Activated naive CD4-positive, alpha-beta T cell treated with anti-CD3 and anti-CD28 coated beads for 36 hours (primary cell): ENCODE results near the gene TCP11. TPM values are rescaled to one million over a fixed set of nuclear protein-coding genes. Genes with fewer than 3 reads are reported as not detected.
"Not testable (repeated sequence)": the region's sequence is repeated elsewhere in the genome, so short reads cannot be mapped to it uniquely, and the experiment has no call there.

Experiments
- CTCF ChIA-PET: fragments of 350-600 bp; sonication (Branson Sonifier 250); formaldehyde crosslinking; loops from one replicate; lab custom pipeline; 2021; ENCODE audit warnings: antibody characterized with exemption; lab: Charles Lee
- DNase-seq: peaks from one replicate; pipeline ENCODE4 v3.0.0-alpha.2; 2020
- H3K27ac Mint-ChIP-seq: one replicate; pipeline ENCODE4 v1.8.0; 2021; ENCODE audit warnings: mild to moderate bottlenecking, mixed read lengths
- H3K27me3 Mint-ChIP-seq: one replicate; pipeline ENCODE4 v1.8.0; 2021; ENCODE audit warnings: low read depth, mixed read lengths
- H3K36me3 Mint-ChIP-seq: one replicate; pipeline ENCODE4 v1.8.0; 2021; ENCODE audit warnings: low read depth, mixed read lengths
- H3K4me1 Mint-ChIP-seq: one replicate; pipeline ENCODE4 v1.8.0; 2021; ENCODE audit warnings: low read depth, mixed read lengths
- H3K4me3 Mint-ChIP-seq: one replicate; pipeline ENCODE4 v1.8.0; 2021; ENCODE audit warnings: mild to moderate bottlenecking, moderate library complexity, mixed read lengths
- H3K9me3 Mint-ChIP-seq: one replicate; pipeline ENCODE4 v1.8.0; 2021; ENCODE audit warnings: mixed read lengths
- intact Hi-C: fragments of 100-400 bp; cut with micrococcal nuclease; formaldehyde crosslinking; loops from one replicate; pipeline ENCODE4 v1.15.1; 2023
- total RNA-seq, 2 experiments: library from RNA; stranded (reverse); gene quantifications; one replicate each; pipeline ENCODE4 v1.2.3, GENCODE V29; 2021

Gene TCP11
- total RNA-seq, 2 experiments from 2014 or later: not detected

GRCh38 chr6:35106061-35106460 is 35.1 kb downstream of the TCP11 start:
- DNase-seq, H3K27me3 Mint-ChIP-seq, intact Hi-C loops, H3K9me3 Mint-ChIP-seq, H3K27ac Mint-ChIP-seq, H3K36me3 Mint-ChIP-seq, H3K4me3 Mint-ChIP-seq, H3K4me1 Mint-ChIP-seq: not testable (repeated sequence)
- CTCF ChIA-PET: interaction anchor here (0.9 kb wide), 1 partner anchor 100 kb away, joined by 4 read pairs; no protein-coding TSS in a partner anchor

DNA sequence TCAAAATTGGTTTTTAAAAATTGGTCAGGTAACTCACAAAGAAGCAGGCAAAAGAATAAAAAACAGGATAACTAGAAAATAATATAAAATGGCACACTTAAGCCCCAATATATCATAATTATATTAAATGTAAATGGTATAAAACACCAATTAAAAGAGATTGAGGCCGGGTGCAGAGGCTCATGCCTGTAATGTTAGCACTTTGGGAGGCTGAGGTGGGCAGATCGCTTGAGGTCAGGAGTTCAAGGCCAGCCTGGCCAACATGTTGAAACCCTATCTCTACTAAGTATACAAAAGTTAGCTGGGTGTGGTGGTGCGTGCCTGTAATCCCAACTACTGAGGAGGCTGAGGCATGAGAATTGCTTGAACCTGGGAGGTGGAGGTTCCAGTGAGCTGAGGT is 36.1 kb downstream of the TCP11 start:
- H3K9me3 Mint-ChIP-seq: peaks cover 1% of the 10 kb centered on the region
- no peak overlapping the region for H3K27ac Mint-ChIP-seq
- H3K27me3 Mint-ChIP-seq: peaks cover 5% of the 10 kb centered on the region
- H3K4me1 Mint-ChIP-seq: no peaks in the 10 kb centered on the region
- no peak for DNase-seq
- H3K4me3 Mint-ChIP-seq: no peak overlapping the region
- CTCF ChIA-PET: no interaction called here
- peaks cover 3% of the 10 kb centered on the region for H3K36me3 Mint-ChIP-seq
- intact Hi-C loops: no loop called here

DNA sequence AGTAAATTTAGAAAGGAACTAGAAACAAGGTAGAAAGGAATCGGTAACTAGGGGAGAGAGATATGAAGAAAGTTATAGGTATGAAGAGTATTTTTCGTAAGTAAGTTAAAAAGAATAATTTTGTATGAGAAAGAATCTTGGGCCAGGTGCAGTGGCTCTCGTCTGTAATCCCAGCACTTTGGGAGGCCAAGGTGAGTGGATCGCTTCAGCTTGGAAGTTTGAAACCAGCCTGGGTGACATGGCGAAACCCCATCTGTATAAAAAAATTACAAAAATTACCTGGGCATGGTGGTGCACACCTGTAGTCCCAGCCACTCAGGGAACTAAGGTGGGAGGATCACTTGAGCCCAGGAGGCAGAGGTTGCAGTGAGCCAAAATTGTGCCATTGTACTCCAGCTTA is 42.0 kb downstream of the TCP11 start:
- H3K9me3 Mint-ChIP-seq: no peaks in the 10 kb centered on the region
- intact Hi-C loops: no loop called here
- CTCF ChIA-PET: interaction anchor here (0.9 kb wide), 1 partner anchor 41 kb away, joined by 5 read pairs; no protein-coding TSS in a partner anchor
- no peak for DNase-seq
- no peaks in the 10 kb centered on the region for H3K27me3 Mint-ChIP-seq
- H3K4me3 Mint-ChIP-seq: no peak overlapping the region
- H3K36me3 Mint-ChIP-seq: peaks cover 3% of the 10 kb centered on the region
- H3K4me1 Mint-ChIP-seq: no peaks in the 10 kb centered on the region
- no peak overlapping the region for H3K27ac Mint-ChIP-seq

DNA sequence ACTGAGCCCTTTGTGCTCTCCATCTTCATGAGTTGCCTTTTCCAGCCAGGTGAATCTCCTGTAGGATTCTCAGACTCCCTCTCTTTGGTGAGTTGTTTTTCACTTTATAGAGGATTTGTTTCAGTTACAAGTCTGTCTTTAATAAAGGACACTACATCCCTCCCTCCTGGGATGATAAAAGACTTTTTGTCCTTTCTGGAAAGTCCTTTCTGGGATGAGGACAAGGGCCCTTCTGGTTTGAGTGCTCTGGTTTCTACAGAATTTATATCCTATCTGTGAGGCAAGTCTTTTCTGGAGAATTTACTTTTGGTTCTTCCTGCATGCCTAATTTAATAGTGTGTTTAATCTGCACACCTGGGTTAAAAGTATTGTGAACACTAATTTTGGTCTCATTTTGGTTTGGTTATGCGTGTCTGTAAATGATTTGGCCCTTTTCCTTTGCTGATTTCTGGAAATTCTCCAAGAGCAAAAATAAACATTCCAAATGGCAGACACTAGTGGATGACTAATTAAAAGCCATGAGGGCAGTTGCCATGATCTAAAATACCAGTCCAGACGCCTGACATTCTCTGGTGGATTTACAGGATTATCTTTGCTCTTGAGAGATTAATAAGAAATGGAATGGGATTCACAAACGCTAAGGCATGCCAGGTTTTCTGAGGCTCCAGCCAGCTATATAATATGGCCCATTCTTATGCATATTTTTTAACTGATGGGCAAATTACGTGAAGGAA is 44.8 kb downstream of the TCP11 start:
- no peaks in the 10 kb centered on the region for H3K4me1 Mint-ChIP-seq
- CTCF ChIA-PET: no interaction called here
- no peak overlapping the region for H3K4me3 Mint-ChIP-seq
- no peaks in the 10 kb centered on the region for H3K36me3 Mint-ChIP-seq
- intact Hi-C loops: no loop called here
- no peaks in the 10 kb centered on the region for H3K9me3 Mint-ChIP-seq
- no peaks in the 10 kb centered on the region for H3K27me3 Mint-ChIP-seq
- DNase-seq: no peak
- H3K27ac Mint-ChIP-seq: no peak overlapping the region

- CTCF ChIA-PET: no interaction called here
- H3K27me3 Mint-ChIP-seq: no peaks in the 10 kb centered on the region
- no peak for DNase-seq
- no peak overlapping the region for H3K4me3 Mint-ChIP-seq
- H3K9me3 Mint-ChIP-seq: no peaks in the 10 kb centered on the region
- no peaks in the 10 kb centered on the region for H3K36me3 Mint-ChIP-seq
- H3K27ac Mint-ChIP-seq: no peak overlapping the region
- no peaks in the 10 kb centered on the region for H3K4me1 Mint-ChIP-seq
- intact Hi-C loops: no loop called here
These were observed 47.0 kb downstream of the TCP11 start for GRCh38 chr6:35094183-35094582.

DNA sequence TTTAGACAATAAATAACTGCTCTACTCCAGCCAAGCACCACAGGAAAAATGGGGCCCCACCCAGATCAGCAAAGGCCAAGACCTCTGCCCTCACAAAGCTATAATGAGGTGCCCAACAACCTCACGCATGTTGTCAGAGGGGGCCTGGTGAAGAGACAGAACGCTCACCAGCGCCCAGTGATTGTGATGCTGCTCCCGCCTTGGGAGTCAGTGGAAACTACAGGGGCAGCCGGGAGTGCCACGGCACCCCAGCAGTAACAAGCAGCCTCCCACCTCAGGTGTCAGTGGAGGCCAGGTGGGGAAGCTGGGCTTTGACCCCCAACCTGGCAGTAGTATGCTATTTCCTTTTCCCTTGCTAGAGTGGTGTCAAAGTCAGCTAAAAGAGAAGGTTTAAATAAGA is 47.4 kb downstream of the TCP11 start:
- intact Hi-C loops: no loop called here
- Mint-ChIP-seq H3K4me1 (no peaks in the 10 kb centered on the region), H3K4me3 (no peak overlapping the region), H3K27me3 (no peaks in the 10 kb centered on the region), H3K9me3 (no peaks in the 10 kb centered on the region), H3K27ac (no peak overlapping the region), H3K36me3 (no peaks in the 10 kb centered on the region)
- CTCF ChIA-PET: interaction anchor here (1.7 kb wide), 1 partner anchor 46 kb away, joined by 5 read pairs; no protein-coding TSS in a partner anchor
- DNase-seq: no peak

DNA sequence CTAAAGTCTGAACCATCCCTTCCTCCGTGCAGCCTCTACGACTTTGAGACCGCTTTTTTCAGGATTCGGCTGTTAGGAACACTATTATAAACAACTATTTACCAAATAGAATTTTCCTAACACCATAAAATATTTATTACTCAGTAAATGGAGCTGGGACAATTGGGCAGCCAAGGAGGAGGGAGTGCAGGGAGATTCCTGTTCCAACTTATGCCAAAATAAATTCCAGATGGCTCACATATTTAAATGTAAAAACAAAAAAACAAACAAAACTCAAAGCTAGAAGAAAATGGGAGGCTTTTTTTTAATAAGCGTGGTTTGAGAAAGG is 48.1 kb downstream of the TCP11 start:
- Mint-ChIP-seq H3K27me3 (no peaks in the 10 kb centered on the region), H3K4me1 (no peaks in the 10 kb centered on the region), H3K36me3 (peaks cover 3% of the 10 kb centered on the region), H3K4me3 (no peak overlapping the region), H3K9me3 (no peaks in the 10 kb centered on the region), H3K27ac (no peak overlapping the region)
- intact Hi-C loops: no loop called here
- CTCF ChIA-PET: interaction anchor here (1.7 kb wide), 1 partner anchor 46 kb away, joined by 5 read pairs; no protein-coding TSS in a partner anchor
- no peak for DNase-seq

- CTCF ChIA-PET: interaction anchor here (1.7 kb wide), 1 partner anchor 47 kb away, joined by 5 read pairs; no protein-coding TSS in a partner anchor
- H3K27ac Mint-ChIP-seq: no peak overlapping the region
- no peak overlapping the region for H3K4me3 Mint-ChIP-seq
- intact Hi-C loops: no loop called here
- H3K27me3 Mint-ChIP-seq: no peaks in the 10 kb centered on the region
- no peak for DNase-seq
- H3K9me3 Mint-ChIP-seq: no peaks in the 10 kb centered on the region
- H3K36me3 Mint-ChIP-seq: peaks cover 3% of the 10 kb centered on the region
- no peaks in the 10 kb centered on the region for H3K4me1 Mint-ChIP-seq
These were observed 48.6 kb downstream of the TCP11 start for GRCh38 chr6:35092362-35093117.

GRCh38 chr6:35091346-35092083 is 49.6 kb downstream of the TCP11 start:
- H3K27ac Mint-ChIP-seq: no peak overlapping the region
- CTCF ChIA-PET: no interaction called here
- H3K4me1 Mint-ChIP-seq: no peaks in the 10 kb centered on the region

GRCh38 chr6:35090734-35091133 is 50.4 kb downstream of the TCP11 start:
- no peaks in the 10 kb centered on the region for H3K27me3 Mint-ChIP-seq
- no peak for DNase-seq
- no peak overlapping the region for H3K4me3 Mint-ChIP-seq
- peaks cover 10% of the 10 kb centered on the region for H3K36me3 Mint-ChIP-seq
- intact Hi-C loops: no loop called here
- no peaks in the 10 kb centered on the region for H3K4me1 Mint-ChIP-seq
- H3K9me3 Mint-ChIP-seq: no peaks in the 10 kb centered on the region
- CTCF ChIA-PET: interaction anchor here (1.1 kb wide), 1 partner anchor 151 kb away, joined by 3 read pairs; no protein-coding TSS in a partner anchor
- no peak overlapping the region for H3K27ac Mint-ChIP-seq

More at GRCh38 chr6:35091346-35092083, 49.6 kb downstream of the TCP11 start:
- Mint-ChIP-seq H3K9me3 (no peaks in the 10 kb centered on the region), H3K27me3 (no peaks in the 10 kb centered on the region), H3K4me3 (no peak overlapping the region), H3K36me3 (peaks cover 6% of the 10 kb centered on the region)
- no peak for DNase-seq
- intact Hi-C loops: no loop called here

DNA sequence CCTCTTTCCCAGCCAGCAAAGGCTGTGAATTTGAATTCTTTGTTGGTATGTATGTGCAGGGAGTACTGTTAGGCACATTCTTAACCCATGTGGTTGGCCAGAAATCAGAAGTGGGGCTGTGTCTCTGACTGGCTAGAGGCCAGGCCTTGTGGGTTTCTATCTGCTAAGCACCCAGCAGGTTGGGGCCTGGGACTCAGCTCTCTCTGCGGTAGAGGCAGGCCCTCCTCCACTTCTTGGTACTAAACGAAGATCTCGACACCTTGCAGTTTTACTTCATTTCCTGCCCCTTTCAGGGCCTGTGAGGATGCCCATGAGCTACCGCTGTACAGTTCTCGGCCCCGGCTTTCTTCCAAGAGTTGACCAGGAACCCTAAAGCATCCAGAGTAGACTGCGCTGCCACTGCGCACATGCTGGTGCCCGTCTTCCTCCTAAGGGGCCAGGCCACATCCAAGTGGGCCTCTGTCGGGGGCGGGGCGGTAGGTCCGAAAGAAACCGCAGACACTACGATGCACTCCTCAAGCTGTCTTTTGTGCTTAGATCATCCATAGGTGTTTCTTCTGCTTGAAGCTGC is 51.1 kb downstream of the TCP11 start:
- Mint-ChIP-seq H3K27me3 (no peaks in the 10 kb centered on the region), H3K4me3 (no peak overlapping the region), H3K36me3 (peaks cover 10% of the 10 kb centered on the region), H3K27ac (no peak overlapping the region), H3K9me3 (no peaks in the 10 kb centered on the region), H3K4me1 (no peaks in the 10 kb centered on the region)
- intact Hi-C loops: no loop called here
- CTCF ChIA-PET: interaction anchor here (0.6 to 1.1 kb wide), 3 partner anchors 140 to 810 kb away, joined by 3 to 5 read pairs (median 3); no protein-coding TSS in a partner anchor
- no peak for DNase-seq
